Eye (tissue), 1 donor: ENCODE results near the gene S100A1.

Experiments used
- DNase-seq: peaks from one replicate; pipeline ENCODE4 v3.0.0-alpha.2; 2015

The S100A1 gene

DNA sequence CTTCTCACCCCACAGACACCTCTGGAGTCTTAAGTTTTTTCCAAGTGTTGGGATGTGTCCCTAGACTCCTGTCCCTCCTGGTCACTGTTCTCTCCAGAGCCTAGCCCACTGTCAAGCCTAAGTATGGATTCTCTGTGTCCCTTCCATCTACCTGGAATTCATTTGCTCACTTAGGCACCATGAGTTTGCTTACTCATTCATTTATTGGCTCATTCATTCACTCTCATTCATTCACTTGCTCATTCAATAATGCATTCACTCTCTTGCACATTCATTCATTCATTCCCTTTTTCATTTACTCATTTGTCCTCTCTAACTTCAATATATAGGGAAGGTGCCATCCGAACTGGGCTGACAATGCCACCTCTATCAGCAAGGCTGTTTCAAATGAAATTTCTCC, 16.9 kb upstream of the S100A1 start:
- DNase-seq = no peak

DNA sequence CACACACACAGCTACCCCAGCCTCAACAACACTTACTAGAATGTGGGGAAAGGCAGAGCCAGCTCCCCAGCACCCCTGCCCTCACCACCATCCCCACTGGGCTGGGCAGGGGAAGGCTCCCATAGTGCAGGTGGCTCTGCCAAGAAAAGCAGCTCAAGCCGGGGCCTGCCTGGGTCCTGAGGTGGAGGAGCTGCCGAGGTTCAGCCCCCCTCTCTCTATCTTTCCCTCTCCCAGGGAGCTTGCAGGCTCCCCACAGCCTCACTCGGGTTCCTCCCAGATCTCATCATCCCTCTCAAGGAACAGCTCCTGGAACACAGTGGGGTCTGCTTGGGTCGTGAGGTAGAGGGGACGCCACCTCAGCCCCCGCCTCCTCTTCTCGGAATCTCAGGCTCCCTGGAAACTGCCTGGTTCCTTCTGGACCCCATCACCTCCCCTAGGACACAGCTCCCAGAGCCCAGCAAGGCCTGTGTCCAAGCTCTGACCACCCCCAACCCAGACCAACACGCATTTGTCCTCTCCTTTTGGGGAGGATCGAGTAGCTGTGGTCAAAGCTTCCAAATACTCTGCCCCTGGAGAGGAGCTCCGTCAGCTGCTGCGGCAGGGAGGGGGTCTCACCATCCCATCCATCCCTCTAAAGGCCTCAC, 16.0 kb upstream of the S100A1 start:
- DNase-seq = no peak

DNA sequence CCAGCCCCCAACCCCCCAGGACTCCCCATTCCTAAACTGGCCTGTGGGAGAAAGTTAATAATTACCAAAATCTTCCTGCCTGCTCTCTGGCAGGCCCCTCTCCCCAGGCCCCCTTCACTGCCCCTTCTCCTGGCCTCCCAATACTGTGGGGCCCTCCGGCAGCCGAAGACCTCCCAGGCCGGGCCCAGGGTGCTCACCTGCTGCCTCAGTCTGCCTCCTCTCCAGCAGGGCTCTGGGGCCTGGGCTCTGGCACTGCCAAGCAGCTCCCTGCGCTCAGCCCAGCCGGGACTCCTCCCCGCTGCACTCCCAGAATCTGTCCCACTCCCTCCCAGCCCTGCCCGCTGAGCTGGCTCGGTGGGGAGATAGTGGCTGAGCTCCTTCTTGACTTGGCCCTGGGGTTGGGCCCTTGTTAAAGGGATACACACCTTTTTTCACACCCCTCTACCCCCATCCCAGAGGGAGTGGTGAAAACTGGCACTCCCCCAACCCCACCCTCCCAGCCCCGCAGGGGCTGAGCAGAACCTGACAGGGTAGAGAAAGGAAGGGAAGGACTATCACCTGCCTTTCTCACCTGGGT, 15.4 kb upstream of the S100A1 start, which contains the start of gene S100A16:
S100A16 (minus strand) TSS at position 383 of the 577 bp plus-strand sequence. CDS start 4,986 bp downstream, outside the sequence.
- DNase-seq = peak; percentile 67

DNA sequence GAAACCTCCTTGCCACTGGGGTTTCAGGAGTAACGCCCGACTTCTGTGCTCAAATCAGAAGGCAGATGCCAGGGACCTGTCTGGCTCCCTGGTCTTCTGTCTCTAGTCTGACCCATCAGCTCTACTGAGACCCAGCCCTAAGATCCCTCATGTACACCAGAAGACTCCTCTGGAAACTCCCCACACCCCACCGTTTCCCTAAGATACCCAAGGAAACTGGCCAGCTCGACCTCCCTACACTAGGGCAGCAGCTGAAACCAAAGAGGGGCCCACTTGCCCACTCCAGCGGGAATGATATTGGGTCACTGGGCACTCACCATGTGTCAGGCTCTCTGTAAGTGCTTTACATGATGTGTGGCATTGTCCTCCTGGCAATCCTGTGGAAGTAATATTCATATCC, 14.8 kb upstream of the S100A1 start:
- no peak for DNase-seq

GRCh38 chr1:153614189-153614900, 13.9 kb upstream of the S100A1 start:
- no peak for DNase-seq

- no peak for DNase-seq
Measured at GRCh38 chr1:153614906-153615305, 13.3 kb upstream of the S100A1 start.

DNA sequence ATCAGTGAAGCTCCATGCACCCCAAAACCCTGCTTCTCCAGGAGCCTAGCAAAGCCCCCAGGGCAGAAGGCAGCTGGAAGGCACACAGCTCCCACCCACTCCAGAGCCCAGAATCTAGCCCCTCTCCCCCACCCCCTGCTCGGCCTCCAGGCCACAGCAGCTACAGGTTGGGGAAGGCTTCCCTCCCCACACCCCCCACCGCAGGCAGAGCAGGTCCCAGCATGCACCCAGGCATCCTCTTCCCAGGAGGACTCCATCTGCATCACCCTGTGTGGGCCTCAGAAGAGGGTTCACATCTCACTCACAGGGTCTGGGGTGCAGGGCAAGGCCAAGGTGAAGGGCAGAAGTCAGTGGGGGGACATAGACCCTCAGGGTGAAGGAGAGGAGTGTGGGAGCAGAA, 12.8 kb upstream of the S100A1 start:
- no peak for DNase-seq

DNA sequence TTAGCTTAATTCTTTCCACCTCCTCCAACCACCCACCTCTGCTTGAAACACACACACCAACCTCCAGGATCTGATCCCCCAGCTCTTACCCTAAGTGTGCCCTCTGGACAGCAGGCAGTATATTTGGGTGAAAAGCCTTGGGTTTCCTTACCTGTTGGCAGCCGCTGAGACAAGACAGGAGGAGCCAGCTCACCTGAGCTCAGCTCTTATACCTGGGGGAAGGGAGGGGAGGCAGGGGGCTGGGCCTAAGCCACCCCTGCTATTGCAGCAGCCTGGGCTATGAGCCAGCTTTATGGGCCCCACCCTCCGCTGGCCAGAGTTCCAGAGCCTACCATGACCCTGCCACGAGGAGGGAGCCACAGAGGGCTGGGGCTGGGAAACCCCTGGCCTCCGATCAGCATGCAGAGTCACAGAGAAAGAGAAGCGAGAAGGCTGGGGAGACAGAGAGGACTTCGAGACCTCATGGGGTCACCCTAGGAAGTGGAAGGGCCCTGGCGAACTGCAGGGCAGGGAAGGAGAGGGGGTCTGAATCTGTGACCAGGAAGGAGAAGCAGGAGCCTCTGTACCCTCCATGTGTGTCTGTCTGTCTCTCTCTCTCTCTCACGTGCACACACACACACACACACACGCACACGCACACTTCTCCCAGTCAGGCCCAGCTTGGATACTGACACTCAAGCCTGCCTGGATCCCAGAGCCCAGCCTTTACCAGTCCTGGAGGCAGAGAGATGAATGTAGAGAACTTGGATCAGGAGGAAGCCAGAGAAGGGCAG, 11.9 kb upstream of the S100A1 start, which contains the start of gene S100A14:
S100A14 (minus strand) TSS at position 182 of the 773 bp plus-strand sequence. CDS start 467 bp downstream, outside the sequence.
- no peak for DNase-seq

DNA sequence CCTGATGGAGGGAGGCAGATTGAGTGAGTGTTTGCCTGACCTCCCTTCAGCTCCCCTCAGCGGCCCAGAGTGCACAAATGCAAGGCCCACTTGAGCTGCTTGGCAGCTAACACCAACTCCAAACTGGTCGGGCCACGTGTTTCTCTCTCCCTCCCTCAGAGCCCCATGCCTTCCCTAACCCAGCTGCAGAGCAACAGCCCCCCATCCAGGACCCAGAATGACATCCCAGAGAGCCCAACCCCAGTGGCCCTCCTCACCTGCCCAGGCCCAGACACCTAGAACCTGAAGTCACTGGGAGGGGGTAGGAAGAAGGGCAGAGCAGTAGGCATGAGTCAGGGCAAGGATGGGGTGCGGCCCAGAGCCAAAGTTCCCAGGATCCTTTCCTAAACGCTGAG, 11.3 kb upstream of the S100A1 start:
- no peak for DNase-seq

- DNase-seq = peak; percentile 77
Measured at GRCh38 chr1:153617663-153618062, 10.6 kb upstream of the S100A1 start.

- DNase-seq = no peak
Measured at GRCh38 chr1:153619171-153619570, 9.1 kb upstream of the S100A1 start.

DNA sequence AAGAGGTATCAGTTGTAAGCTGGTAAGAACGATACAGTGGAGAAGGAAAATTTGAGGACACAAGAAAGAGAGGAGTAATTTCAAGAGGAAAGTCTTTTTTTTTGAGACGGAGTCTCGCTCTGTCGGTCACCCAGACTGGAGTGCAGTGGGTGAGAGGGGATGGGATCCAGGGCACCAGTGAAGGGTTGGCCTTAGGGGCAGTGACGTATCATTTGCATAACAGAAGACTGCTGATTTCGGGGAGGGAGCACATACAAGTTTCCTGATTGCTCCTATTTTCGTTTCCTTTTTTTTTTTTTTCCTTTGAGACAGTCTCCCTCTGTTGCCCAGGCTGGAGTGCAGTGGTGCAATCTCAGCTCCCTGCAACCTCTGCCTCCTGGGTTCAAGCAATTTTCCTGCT, 5.1 kb upstream of the S100A1 start:
- no peak for DNase-seq

DNA sequence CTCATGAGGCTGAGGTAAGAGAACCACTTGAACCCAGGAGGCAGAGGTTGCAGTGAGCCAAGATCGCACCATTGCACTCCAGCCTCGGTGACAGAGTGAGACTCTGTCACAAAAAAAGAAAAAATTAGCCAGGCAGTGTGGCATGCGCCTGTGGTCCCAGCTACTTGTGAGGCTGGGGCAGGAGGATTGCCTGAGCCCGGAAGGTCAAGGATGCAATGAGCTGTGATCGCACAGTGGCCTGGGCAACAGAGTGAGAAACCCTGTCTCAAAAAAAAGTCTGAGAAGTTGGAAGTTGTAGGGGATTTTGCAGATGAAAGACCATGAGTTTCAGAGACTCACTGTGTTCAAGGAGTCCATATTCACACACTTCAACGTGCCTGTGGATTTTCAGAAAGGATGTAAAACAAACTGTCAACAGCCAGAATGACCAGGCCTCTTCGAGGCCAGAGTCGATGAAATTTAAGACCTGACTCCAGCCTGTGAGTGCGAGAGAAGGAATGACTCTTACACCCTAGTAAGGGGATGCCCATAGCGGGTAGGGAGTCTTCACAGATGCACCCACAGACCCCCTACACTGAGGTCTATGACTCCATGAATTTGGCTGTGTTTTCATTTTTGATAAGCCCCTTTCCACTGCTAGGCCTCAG, 3.1 kb upstream of the S100A1 start:
- no peak for DNase-seq

GRCh38 chr1:153626477-153626903, 1.7 kb upstream of the S100A1 start:
- no peak for DNase-seq

DNA sequence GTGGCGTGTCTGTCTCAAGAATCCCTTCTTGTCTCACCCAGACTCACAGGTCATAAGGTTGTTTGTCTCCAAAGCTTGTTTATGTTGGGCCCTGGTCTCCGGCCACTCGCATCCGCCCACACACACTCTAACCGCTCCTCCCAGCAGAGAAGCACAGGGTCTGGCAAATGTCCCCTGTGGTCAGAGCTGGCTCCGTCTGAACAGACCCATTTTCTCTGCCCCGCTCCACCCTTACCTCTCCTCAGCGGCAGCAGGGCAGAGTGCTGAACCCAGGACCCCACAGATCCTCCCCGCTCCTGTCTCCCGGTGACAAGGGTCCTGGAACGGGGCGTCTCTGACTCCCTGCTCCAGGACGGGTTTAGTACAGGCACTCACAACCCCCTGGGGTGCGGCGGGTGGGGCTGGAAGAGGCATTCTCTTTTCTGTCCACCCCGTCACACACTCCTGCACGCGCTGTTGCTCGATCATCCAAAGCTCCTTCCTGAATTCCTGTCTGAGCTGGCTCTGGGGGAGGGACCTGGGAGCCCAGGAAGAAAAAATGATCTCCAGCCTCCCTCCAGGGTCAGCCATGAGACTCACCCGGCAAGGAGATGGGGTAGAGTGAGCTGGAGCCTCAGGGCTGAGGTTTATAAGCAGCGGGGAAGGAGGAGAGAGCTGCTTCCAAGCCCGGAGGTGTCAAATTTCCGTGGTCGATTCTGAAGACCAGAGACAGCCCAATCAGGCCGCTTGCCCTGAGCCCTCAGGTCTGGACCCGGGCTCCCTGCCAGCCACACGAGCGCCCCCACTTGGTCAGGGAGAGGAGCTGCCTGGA, 1.1 kb upstream of the S100A1 start, which contains the start of gene S100A13:
S100A13 (minus strand) TSS at position 602 of the 811 bp plus-strand sequence. CDS start 1,033 bp downstream, outside the sequence.
- DNase-seq = peak; percentile 94

DNA sequence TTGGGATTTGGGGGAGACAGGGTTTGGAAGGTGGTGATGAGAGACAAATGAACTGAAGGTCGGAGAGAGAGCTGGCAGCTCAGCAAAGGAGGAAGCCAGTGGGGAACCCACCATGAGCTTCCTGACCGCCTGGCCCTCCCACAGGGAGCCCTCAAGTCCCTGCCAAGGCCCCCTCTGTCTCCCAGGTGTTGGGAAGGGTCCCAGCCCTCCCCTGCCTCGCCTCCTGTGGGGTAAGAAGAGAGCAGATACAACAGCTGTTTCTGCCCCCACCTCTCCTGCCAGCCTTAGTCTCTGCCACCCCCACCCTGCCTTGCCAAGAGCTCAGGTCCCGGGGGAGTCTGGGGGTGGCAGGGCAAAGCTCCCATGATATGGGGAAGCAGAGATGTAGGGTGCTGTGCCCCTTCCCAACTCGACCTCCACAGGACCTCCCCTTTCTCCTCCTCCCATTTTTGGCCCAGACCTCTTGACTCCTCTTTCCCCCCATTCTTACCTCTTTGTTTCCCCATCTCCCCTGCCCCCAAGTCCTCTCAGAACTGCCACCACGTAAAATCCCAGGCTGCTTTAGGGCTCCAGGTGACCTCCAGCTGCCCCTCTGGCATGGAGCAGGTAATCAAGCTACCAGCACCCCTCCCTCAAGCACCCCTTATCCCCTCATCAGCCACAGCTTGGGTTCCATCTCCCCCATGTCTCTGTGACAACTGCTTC, 556 bp downstream of the S100A1 start:
- no peak for DNase-seq

DNA sequence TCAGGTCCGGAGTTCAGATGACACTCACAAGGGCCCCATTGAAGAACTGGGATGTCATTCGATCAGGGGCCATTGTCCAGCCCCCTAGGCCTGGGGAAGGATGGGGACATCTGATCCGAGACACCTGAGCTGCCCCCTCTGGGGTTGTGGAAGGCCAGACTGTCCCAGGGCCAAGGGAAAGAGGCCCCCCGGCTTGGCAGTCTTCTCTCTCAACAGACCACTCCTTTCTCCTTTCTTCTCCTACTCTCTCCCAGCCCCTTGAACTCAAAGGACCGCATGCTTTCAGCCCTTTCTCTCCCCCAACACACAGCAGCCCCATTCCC, 1.1 kb downstream of the S100A1 start:
- DNase-seq = no peak

GRCh38 chr1:153629971-153630370, 1.7 kb downstream of the S100A1 start:
- DNase-seq = no peak

- DNase-seq = no peak
Measured at GRCh38 chr1:153630384-153630783, 2.1 kb downstream of the S100A1 start.

DNA sequence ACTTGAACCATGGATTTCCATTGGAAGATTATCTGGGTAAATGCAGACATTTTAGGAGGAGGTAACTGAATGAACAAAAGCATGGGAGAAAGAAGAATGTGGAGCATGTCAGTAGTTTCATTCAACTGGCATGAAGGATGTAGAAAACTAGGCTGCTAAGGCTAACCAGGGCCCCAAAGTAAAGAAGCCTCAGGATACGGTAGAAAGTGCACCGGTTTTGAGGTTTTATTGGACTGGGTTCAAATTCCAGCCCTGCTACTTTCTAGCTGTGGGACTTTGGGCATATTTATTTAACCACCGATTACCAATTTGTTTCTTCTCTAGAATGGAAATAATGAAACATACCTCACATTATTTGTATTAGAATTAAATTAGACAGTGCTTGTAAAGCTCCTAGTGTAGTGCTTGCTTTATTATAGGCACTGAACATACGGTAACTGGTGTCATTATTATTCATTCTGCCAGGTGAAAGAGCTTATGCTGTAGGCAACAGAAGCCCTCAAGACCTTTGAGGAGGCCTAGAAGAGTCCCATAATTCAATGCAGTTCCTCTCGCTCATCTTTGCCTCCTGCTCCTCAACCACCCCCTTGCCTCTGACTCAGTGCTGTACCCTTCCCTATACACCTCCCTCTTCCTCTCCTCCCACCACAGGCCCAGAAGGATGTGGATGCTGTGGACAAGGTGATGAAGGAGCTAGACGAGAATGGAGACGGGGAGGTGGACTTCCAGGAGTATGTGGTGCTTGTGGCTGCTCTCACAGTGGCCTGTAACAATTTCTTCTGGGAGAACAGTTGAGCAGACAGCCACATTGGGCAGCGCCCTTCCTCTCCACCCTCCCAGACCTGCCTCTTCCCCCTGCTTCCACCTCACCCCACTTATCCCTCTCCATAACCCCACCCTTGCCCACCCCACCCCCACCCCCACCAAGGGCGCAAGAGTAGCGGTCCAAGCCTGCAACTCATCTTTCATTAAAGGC, 3.1 kb downstream of the S100A1 start:
- DNase-seq = no peak
